ENCODE results near the gene AKTIP. TPM values are rescaled to one million over a fixed set of nuclear protein-coding genes. Genes with fewer than 3 reads are reported as not detected.

Gene AKTIP
- total RNA-seq, 1 donor from 2014 or later, result 24.0 TPM

GRCh38 chr16:53506254-53506653 is 3.2 kb upstream of the AKTIP start:
- Mint-ChIP-seq H3K27ac (no peak overlapping the region), H3K36me3 (peaks cover 2% of the 10 kb centered on the region), H3K4me3 (no peak overlapping the region), H3K4me1 (peaks cover 31% of the 10 kb centered on the region), H3K9me3 (no peaks in the 10 kb centered on the region), H3K27me3 (ENCODE audit: insufficient read depth, low read depth) (peaks cover 14% of the 10 kb centered on the region)
- no peak overlapping the region for H3K4me2 ChIP-seq
- no peak overlapping the region for H3K27ac ChIP-seq
- peaks cover 13% of the 10 kb centered on the region for H3K79me2 ChIP-seq (ENCODE audit: low read depth)
- no peak overlapping the region for H3K4me3 ChIP-seq
- H3F3A ChIP-seq (ENCODE audit: low read depth), result peaks cover 20% of the 10 kb centered on the region
- H3K4me1 ChIP-seq, result peaks cover 15% of the 10 kb centered on the region
- no peaks in the 10 kb centered on the region for H3K27me3 ChIP-seq
- TF ChIP-seq, protein P1, sequence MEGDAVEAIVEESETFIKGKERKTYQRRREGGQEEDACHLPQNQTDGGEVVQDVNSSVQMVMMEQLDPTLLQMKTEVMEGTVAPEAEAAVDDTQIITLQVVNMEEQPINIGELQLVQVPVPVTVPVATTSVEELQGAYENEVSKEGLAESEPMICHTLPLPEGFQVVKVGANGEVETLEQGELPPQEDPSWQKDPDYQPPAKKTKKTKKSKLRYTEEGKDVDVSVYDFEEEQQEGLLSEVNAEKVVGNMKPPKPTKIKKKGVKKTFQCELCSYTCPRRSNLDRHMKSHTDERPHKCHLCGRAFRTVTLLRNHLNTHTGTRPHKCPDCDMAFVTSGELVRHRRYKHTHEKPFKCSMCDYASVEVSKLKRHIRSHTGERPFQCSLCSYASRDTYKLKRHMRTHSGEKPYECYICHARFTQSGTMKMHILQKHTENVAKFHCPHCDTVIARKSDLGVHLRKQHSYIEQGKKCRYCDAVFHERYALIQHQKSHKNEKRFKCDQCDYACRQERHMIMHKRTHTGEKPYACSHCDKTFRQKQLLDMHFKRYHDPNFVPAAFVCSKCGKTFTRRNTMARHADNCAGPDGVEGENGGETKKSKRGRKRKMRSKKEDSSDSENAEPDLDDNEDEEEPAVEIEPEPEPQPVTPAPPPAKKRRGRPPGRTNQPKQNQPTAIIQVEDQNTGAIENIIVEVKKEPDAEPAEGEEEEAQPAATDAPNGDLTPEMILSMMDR (IDR thresholded peaks at IDR 0.05), result no peak
- TF ChIP-seq EZH2phosphoT487 (IDR thresholded peaks at IDR 0.05) (no peak), EZH2 (IDR thresholded peaks at IDR 0.05) (no peak)
- DNase-seq (ENCODE audit: low spot score), result no peak
- peaks cover 9% of the 10 kb centered on the region for H4K20me1 ChIP-seq (ENCODE audit: low read depth)
- no peaks in the 10 kb centered on the region for H3K36me3 ChIP-seq
- H2AFZ ChIP-seq (replicated peaks), result no peak overlapping the region
- no peak overlapping the region for H3K9ac ChIP-seq
- no peaks in the 10 kb centered on the region for H3K9me3 ChIP-seq (ENCODE audit: low read depth)

DNA sequence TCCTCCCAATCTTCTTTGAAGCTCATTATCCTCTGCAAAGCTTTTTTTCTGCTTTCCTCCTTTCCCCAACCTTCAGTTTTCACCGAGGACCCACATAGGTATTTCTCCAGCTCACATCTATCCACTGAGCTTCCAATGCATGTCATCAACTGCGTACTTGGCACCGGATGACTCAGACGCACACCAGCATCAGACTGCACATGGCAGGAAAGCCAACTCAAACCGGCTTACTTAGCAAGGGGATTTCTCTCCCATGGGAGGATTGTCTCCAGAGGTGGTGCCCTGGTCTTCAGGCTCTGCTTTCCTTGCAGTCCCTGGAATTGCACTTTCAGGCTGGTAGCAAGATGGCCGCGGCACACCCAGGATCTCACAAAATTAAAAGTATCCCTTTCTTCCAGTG is 1.7 kb upstream of the AKTIP start:
- H3K4me2 ChIP-seq, result peak overlapping the region; percentile 82
- peak overlapping the region; percentile 91 for H3K27ac Mint-ChIP-seq
- H3K27ac ChIP-seq, result no peak overlapping the region

GRCh38 chr16:53503991-53504663 is 1.1 kb upstream of the AKTIP start:
- H3K79me2 ChIP-seq (ENCODE audit: low read depth), result peaks cover 21% of the 10 kb centered on the region
- peaks cover 32% of the 10 kb centered on the region for H3K4me1 Mint-ChIP-seq
- H3K9me3 ChIP-seq (ENCODE audit: low read depth), result no peaks in the 10 kb centered on the region
- H2AFZ ChIP-seq (replicated peaks), result peak overlapping the region; percentile 80
- DNase-seq (ENCODE audit: low spot score), result peak; percentile 42
- peak overlapping the region; percentile 82 for H3K4me2 ChIP-seq
- peak overlapping the region; percentile 39 for H3K9ac ChIP-seq
- H3K9me3 Mint-ChIP-seq, result no peaks in the 10 kb centered on the region
- peak overlapping the region; percentile 50 for H3K27ac ChIP-seq
- peaks cover 19% of the 10 kb centered on the region for H3K4me1 ChIP-seq
- H3K36me3 ChIP-seq, result no peaks in the 10 kb centered on the region
- H3K36me3 Mint-ChIP-seq, result peaks cover 3% of the 10 kb centered on the region
- peaks cover 20% of the 10 kb centered on the region for H3F3A ChIP-seq (ENCODE audit: low read depth)
- peak overlapping the region; percentile 97 for H3K4me3 ChIP-seq
- peak overlapping the region; percentile 97 for H3K4me3 Mint-ChIP-seq
- TF ChIP-seq, protein P1 (IDR thresholded peaks at IDR 0.05), result no peak
- TF ChIP-seq EZH2phosphoT487 (IDR thresholded peaks at IDR 0.05), result no peak
- TF ChIP-seq EZH2 (IDR thresholded peaks at IDR 0.05), result no peak
- no peaks in the 10 kb centered on the region for H3K27me3 ChIP-seq
- peaks cover 15% of the 10 kb centered on the region for H4K20me1 ChIP-seq (ENCODE audit: low read depth)
- H3K27me3 Mint-ChIP-seq (ENCODE audit: insufficient read depth, low read depth), result peaks cover 14% of the 10 kb centered on the region
- H3K27ac Mint-ChIP-seq, result peak overlapping the region; percentile 91

More for the DNA sequence above, 1.7 kb upstream of the AKTIP start:
- peaks cover 15% of the 10 kb centered on the region for H4K20me1 ChIP-seq (ENCODE audit: low read depth)
- Mint-ChIP-seq H3K4me3 (peak overlapping the region; percentile 97), H3K4me1 (peaks cover 32% of the 10 kb centered on the region), H3K27me3 (ENCODE audit: insufficient read depth, low read depth) (peaks cover 14% of the 10 kb centered on the region), H3K9me3 (no peaks in the 10 kb centered on the region), H3K36me3 (peaks cover 2% of the 10 kb centered on the region)
- no peak overlapping the region for H3K4me3 ChIP-seq
- H3F3A ChIP-seq (ENCODE audit: low read depth), result peaks cover 20% of the 10 kb centered on the region
- no peak overlapping the region for H2AFZ ChIP-seq (replicated peaks)
- no peaks in the 10 kb centered on the region for H3K9me3 ChIP-seq (ENCODE audit: low read depth)
- no peak overlapping the region for H3K9ac ChIP-seq
- H3K4me1 ChIP-seq, result peaks cover 19% of the 10 kb centered on the region
- peaks cover 21% of the 10 kb centered on the region for H3K79me2 ChIP-seq (ENCODE audit: low read depth)
- no peak for DNase-seq (ENCODE audit: low spot score)
- no peaks in the 10 kb centered on the region for H3K27me3 ChIP-seq
- no peaks in the 10 kb centered on the region for H3K36me3 ChIP-seq
- TF ChIP-seq EZH2phosphoT487 (IDR thresholded peaks at IDR 0.05) (no peak), EZH2 (IDR thresholded peaks at IDR 0.05) (no peak)
- TF ChIP-seq, protein P1 (IDR thresholded peaks at IDR 0.05), result no peak

Measured in neural progenitor cell (in vitro differentiated cells).